ENCODE data around the gene TRIM52. TPM values are rescaled to one million over a fixed set of nuclear protein-coding genes. Genes with fewer than 3 reads are reported as not detected.

The TRIM52 gene
- total and polyA plus RNA-seq, 9 of the 15 experiments (the other 6 are each of a cell fraction or from before 2014, with no cell fraction given), result 3.3 to 21.9 (median 13.5) TPM

- TF ChIP-seq SOX6 (IDR thresholded peaks at IDR 0.05) (no peak), ETS2 (tag; IDR thresholded peaks at IDR 0.05; ENCODE audit: borderline replicate concordance, poor library complexity, severe bottlenecking) (no peak), NKRF (IDR thresholded peaks at IDR 0.05; ENCODE audit: borderline replicate concordance) (peak; percentile 62; the same call in 1 of the 2 replicates), MYNN (IDR thresholded peaks at IDR 0.05) (no peak), MYNN (CRISPR knock-in tag; IDR thresholded peaks at IDR 0.05) (no peak), GABPA (tag; conservative IDR thresholded peaks at IDR 0.05; ENCODE audit: low read depth) (no peak), ZC3H8 (IDR thresholded peaks at IDR 0.05) (no peak), CREM (IDR thresholded peaks at IDR 0.05; ENCODE audit: low read depth) (no peak), NCOA2 (IDR thresholded peaks at IDR 0.05; ENCODE audit: partially characterized antibody in 2 of 2) (no peak), ZNF57 (CRISPR knock-in tag; IDR thresholded peaks at IDR 0.05) (no peak), ZNF263 (CRISPR knock-in tag; IDR thresholded peaks at IDR 0.05; ENCODE audit: borderline replicate concordance) (no peak), TBL1XR1 (IDR thresholded peaks at IDR 0.05; ENCODE audit: low read length in 2 of 2) (no peak), ZNF444 (CRISPR knock-in tag; IDR thresholded peaks at IDR 0.05) (no peak), SLC30A9 (CRISPR knock-in tag; IDR thresholded peaks at IDR 0.05) (no peak), CXXC5 (CRISPR knock-in tag; IDR thresholded peaks at IDR 0.05) (no peak), SMAD1 (IDR thresholded peaks at IDR 0.05; ENCODE audit: low read depth, low read length, partially characterized antibody) (no peak), NR3C1 (CRISPR knock-in tag; IDR thresholded peaks at IDR 0.05) (no peak), TAF9B (IDR thresholded peaks at IDR 0.05; ENCODE audit: partially characterized antibody) (no peak), KDM2B (CRISPR knock-in tag; IDR thresholded peaks at IDR 0.05) (no peak), ZZZ3 (IDR thresholded peaks at IDR 0.05) (no peak), FOXK1 (CRISPR knock-in tag; IDR thresholded peaks at IDR 0.05; ENCODE audit: borderline replicate concordance) (0 out of 2 replicates have a peak, but pooled peaks have one; percentile 7), ZNF77 (CRISPR knock-in tag; IDR thresholded peaks at IDR 0.05) (no peak), HDAC3 (IDR thresholded peaks at IDR 0.05; ENCODE audit: borderline replicate concordance, partially characterized antibody) (no peak)
- TF ChIP-seq, protein P1, sequence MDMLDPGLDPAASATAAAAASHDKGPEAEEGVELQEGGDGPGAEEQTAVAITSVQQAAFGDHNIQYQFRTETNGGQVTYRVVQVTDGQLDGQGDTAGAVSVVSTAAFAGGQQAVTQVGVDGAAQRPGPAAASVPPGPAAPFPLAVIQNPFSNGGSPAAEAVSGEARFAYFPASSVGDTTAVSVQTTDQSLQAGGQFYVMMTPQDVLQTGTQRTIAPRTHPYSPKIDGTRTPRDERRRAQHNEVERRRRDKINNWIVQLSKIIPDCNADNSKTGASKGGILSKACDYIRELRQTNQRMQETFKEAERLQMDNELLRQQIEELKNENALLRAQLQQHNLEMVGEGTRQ (CRISPR knock-in tag; IDR thresholded peaks at IDR 0.05), result no peak
- TF ChIP-seq, protein P2, sequence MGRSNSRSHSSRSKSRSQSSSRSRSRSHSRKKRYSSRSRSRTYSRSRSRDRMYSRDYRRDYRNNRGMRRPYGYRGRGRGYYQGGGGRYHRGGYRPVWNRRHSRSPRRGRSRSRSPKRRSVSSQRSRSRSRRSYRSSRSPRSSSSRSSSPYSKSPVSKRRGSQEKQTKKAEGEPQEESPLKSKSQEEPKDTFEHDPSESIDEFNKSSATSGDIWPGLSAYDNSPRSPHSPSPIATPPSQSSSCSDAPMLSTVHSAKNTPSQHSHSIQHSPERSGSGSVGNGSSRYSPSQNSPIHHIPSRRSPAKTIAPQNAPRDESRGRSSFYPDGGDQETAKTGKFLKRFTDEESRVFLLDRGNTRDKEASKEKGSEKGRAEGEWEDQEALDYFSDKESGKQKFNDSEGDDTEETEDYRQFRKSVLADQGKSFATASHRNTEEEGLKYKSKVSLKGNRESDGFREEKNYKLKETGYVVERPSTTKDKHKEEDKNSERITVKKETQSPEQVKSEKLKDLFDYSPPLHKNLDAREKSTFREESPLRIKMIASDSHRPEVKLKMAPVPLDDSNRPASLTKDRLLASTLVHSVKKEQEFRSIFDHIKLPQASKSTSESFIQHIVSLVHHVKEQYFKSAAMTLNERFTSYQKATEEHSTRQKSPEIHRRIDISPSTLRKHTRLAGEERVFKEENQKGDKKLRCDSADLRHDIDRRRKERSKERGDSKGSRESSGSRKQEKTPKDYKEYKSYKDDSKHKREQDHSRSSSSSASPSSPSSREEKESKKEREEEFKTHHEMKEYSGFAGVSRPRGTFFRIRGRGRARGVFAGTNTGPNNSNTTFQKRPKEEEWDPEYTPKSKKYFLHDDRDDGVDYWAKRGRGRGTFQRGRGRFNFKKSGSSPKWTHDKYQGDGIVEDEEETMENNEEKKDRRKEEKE (IDR thresholded peaks at IDR 0.05; ENCODE audit: borderline replicate concordance in 1 of 2, control insufficient read depth in 1 of 2, low read depth in 2 of 2, low read length in 1 of 2), result no peak
These were observed 17.9 kb downstream of the TRIM52 start (continued) for GRCh38 chr5:181243018-181243563.
